NCI-H2029 (cell line): Measurements from ENCODE around the gene KRTAP12-3.
"Not testable (repeated sequence)": the region's sequence is repeated elsewhere in the genome, so short reads cannot be mapped to it uniquely, and the experiment has no call there.

Experiments
- DNase-seq: peaks from one replicate; lab custom pipeline; 2025; lab: John Stamatoyannopoulos, UW

KRTAP12-3 gene

DNA sequence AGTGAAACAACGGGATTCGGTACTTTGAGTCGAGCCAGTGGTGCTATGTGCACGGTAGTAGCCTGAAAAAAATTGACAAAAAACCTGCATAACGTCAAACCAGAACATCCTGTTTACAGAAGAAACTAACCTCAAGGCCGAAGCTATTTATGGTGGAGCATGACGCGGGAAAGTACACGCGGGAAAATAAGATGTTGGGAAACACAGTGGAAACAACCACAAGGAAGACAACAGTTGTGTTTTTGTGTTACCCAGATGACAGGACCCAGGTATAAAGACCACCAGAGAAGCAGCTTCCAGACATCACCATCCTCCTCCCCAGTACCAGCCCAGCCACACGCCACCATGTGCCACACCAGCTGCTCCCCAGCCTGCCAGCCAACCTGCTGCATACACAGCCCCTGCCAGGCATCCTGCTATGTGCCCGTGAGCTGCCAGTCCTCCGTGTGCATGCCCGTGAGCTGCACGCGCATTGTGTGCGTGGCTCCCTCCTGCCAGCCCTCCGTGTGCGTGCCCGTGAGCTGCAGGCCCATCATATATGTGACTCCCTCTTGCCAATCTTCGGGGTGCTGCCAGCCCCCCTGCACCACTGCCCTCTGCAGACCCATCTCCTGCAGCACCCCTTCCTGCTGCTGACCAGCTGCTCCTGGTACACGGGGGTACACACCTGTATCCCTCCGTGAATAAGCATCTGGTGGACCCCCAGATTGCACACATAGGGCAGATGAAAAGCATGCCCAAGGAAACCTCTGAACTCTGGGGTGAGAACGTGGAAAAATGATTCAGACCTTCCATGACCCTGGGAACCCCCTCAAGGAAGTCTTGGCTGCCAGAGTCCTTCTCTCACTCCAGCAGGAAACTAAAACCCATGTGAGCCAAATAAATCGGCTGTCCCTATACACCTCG is at the start of gene KRTAP12-3:
Gene KRTAP12-3, plus strand, starts transcription at position 298 of the 906 bp plus-strand sequence. Its CDS starts 48 bp downstream, at position 346.
- DNase-seq, result no peak

GRCh38 chr21:44609193-44609592 is 48.5 kb upstream of the KRTAP12-3 start:
- DNase-seq, result no peak

GRCh38 chr21:44610157-44610843 is 47.4 kb upstream of the KRTAP12-3 start:
- DNase-seq, result not testable (repeated sequence)

DNA sequence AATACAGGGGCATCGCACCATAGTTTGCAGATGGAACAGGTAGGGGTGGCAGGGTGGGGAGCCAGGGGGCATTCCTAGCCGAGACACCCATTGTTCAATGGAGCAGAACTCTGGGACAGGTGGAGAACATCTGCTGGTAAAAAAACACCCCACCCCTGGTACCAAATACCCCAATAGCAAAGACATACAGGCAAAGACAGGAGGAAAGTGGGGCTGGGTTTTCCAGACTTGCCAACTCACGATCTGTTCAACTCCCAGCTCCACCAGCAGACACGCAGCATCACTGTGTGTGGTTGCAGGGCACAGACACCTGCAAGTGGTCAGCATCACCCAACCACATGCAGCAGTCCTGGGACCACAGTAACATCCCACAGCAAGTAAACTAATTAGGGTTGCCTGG is 46.2 kb upstream of the KRTAP12-3 start:
- DNase-seq, result no peak

GRCh38 chr21:44612029-44612486 is 45.7 kb upstream of the KRTAP12-3 start, which contains the start of gene KRTAP10-8:
KRTAP10-8 (plus strand) TSS chr21:44612079; CDS start chr21:44612101, 22 bp downstream.
- no peak for DNase-seq

DNA sequence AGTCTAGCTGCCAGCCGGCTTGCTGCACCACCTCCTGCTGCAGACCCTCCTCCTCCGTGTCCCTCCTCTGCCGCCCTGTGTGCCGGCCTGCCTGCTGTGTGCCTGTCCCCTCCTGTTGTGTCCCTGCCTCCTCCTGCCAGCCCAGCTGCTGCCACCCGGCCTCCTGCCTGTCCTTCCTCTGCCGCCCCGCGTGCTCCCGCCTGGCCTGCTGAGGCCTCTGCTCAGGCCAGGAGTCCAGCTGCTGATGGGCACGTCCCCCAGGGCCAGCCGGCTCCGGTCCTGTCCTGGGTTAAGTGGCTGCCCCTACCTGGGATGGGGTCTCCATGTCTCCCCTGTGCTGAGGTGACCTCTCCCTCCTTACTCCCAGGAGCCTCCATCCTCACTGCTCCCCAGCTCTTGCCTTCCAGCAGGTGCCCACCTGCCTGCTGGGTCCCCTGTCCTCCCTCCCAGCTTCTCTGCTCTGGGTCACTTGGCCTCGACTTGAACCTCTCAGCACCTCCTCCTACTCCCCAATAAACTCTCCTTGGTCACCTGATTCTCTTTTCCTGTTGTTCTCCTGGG is 45.0 kb upstream of the KRTAP12-3 start:
- no peak for DNase-seq

- DNase-seq, result no peak
Measured at GRCh38 chr21:44613386-44614155, 44.2 kb upstream of the KRTAP12-3 start.

- no peak for DNase-seq
Measured at GRCh38 chr21:44614161-44614631, 43.5 kb upstream of the KRTAP12-3 start.

- DNase-seq, result no peak
Measured at GRCh38 chr21:44614961-44615391, 42.8 kb upstream of the KRTAP12-3 start.

DNA sequence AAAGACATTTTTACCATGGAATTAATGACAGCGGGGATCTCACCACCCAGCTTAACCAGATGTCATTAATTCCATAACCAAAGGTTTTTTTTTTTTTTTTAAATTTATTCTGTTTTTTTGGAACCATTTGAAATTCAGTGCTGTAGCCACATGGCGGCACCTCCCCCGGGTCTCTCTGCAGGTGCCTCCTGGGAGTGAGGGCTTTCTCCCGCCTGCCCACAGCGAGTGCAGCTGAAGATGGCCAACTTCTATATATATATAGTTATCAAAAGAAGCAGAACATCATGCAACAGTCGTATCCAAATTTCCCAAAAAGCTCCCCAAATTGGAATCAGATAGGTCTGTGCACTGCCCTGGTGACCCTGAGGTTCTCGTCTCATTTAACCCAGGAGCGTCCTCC is 42.3 kb upstream of the KRTAP12-3 start:
- DNase-seq, result no peak

- DNase-seq, result no peak
Measured at GRCh38 chr21:44615911-44616590, 41.7 kb upstream of the KRTAP12-3 start.

- DNase-seq, result no peak
Measured at GRCh38 chr21:44616591-44616926, 41.2 kb upstream of the KRTAP12-3 start.

GRCh38 chr21:44617071-44617501 is 40.6 kb upstream of the KRTAP12-3 start:
- DNase-seq, result no peak

DNA sequence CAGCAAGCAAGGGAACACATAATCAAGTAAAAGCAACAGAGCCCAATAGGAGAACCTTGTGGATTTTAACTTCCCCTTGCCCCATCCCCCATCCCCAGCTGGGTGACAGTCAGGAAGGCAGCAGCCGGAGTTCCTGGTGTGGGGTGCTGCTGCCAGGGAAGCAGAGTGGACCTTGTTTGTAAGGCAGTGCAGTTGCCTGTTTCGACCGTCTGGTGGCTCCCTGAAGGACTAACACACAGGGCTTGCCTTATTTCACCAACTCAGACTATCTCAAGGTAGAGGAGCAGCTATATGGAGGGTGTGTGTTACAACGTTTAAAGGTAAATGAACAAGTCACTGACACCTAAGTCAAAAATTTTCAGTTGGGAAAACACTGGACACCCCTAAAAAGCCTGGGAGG is 39.2 kb upstream of the KRTAP12-3 start:
- DNase-seq, result no peak

- no peak for DNase-seq
Measured at GRCh38 chr21:44618909-44619308, 38.8 kb upstream of the KRTAP12-3 start.

GRCh38 chr21:44619886-44620285 is 37.8 kb upstream of the KRTAP12-3 start:
- DNase-seq, result no peak

DNA sequence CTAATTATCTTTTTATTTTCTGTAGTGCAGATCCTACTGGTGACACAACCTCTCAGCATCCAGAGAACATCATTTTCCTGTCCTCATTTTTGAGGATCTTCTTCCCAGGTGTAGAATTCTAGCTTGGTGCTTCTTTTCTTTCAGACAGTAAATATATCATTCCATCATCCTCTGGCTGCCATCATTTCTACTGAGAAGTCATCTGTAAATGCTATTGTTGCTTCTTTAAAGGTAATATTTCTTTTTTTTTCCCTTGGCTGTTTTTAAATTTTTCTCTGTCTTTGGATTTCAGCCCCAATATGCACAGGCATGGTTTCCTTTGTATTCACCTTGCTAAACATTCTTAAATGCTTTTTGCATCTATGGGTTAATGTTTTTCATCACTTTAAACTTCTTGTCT is 34.2 kb upstream of the KRTAP12-3 start:
- DNase-seq, result no peak

DNA sequence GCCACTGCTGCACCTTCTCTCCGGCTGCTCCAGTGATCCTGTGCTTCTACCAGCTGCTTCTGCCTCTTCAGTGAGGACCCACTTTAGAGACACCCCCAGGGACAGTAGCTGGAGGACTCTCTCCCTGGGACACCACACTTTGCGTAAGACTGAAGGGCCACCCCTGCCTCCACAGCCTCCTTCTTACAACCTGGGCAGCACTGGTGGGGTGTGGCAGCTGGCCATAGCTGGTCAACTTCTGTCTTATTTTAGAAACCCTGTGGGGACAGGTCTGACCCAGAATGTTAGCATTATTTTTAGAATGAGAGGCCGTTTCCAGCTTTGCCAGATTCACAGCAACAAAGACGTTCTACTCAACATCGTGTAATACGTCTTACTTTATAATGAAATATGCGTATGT is 32.0 kb upstream of the KRTAP12-3 start:
- no peak for DNase-seq

- no peak for DNase-seq
Measured at GRCh38 chr21:44626262-44626661, 31.5 kb upstream of the KRTAP12-3 start.

- no peak for DNase-seq
Measured at GRCh38 chr21:44626673-44627143, 31.0 kb upstream of the KRTAP12-3 start, which contains the start of gene KRTAP10-9. KRTAP10-9 (plus strand) TSS chr21:44627093; CDS start chr21:44627172, 79 bp downstream.
